Upper lobe of left lung (tissue), 6 donors: ENCODE data around the gene SYPL2. TPM values are rescaled to one million over a fixed set of nuclear protein-coding genes. Genes with fewer than 3 reads are reported as not detected.

Experiments
- ATAC-seq, 2 donors: fragments of 200-7000 bp; cut with Tn5 transposase; one replicate each; pipeline ENCODE4 v1.9.1; 2022; ENCODE audit warnings: mild to moderate bottlenecking in 2 of 2, moderate library complexity in 2 of 2; ENCODE audit not compliant: low FRiP score in 2 of 2
- DNase-seq, 2 donors: peaks; one replicate each; pipeline ENCODE4 v3.0.0-alpha.2; 2019 to 2020
- H3K27ac ChIP-seq, 4 donors: fragments of 200-600 bp; sonication (generic); one replicate each; pipeline ENCODE4 v1.5.1; 2016 to 2019
- H3K27me3 ChIP-seq, 4 donors: fragments of 200-600 bp; sonication (generic); one replicate each; pipeline ENCODE4 v1.5.1; 2017 to 2019
- H3K36me3 ChIP-seq, 4 donors: fragments of 200-600 bp; sonication (generic); one replicate each; pipeline ENCODE4 v1.5.1; 2016 to 2019
- H3K4me1 ChIP-seq, 4 donors: fragments of 200-600 bp; sonication (generic); one replicate each; pipeline ENCODE4 v1.5.1; 2018 to 2019
- H3K4me3 ChIP-seq, 4 donors: fragments of 200-600 bp; sonication (generic); one replicate each; pipeline ENCODE4 v1.5.1; 2017 to 2019; ENCODE audit warnings: mild to moderate bottlenecking in 2 of 4, moderate library complexity in 1 of 4
- H3K9me3 ChIP-seq, 4 donors: fragments of 200-600 bp; sonication (generic); one replicate each; pipeline ENCODE4 v1.5.1; 2018 to 2019
- CTCF ChIP-seq, 6 experiments: fragments of 450-650 bp in 4 of 6; fragments of 200-600 bp in 2 of 6; sonication (generic) in 2 of 6; IDR thresholded peaks; one replicate each; pipeline ENCODE4 v1.5.1; 2016 to 2019; ENCODE audit warnings: antibody characterized with exemption in 6 of 6
- EP300 ChIP-seq, 4 donors: sonication (generic); formaldehyde crosslinking; IDR thresholded peaks; one replicate each; pipeline ENCODE4 v1.5.1; 2017; ENCODE audit warnings: antibody characterized with exemption in 4 of 4, control low read depth in 2 of 4
- POLR2A ChIP-seq, 4 donors: fragments of 450-650 bp; IDR thresholded peaks; one replicate each; pipeline ENCODE4 v1.5.1; 2016 to 2017; ENCODE audit warnings: antibody characterized with exemption in 4 of 4, mild to moderate bottlenecking in 2 of 4
- POLR2AphosphoS5 ChIP-seq, 2 donors: sonication (generic); formaldehyde crosslinking; IDR thresholded peaks; one replicate each; pipeline ENCODE4 v1.5.1; 2017; ENCODE audit warnings: antibody characterized with exemption in 2 of 2
- WGBS, 2 donors: methylation state at CpG; one replicate each; pipeline ENCODE4 v1.1.5; 2017 to 2018; 5-methylcytosine and 5-hydroxymethylcytosine counted together
- total RNA-seq, 6 donors: library from RNA; depleted of rRNA in 4 of 6; stranded (reverse); fragments of >200 nt in 4 of 6; gene quantifications; one replicate each; pipeline versions ENCODE4 v1.1.0 to v1.2.1, GENCODE V29; 2016 to 2021
- donor health status: DM: no; HTN: no; CAD: no; lungs with moderate emphysema.
- donor health status: DM: no; HTN: yes; CAD: no; lungs with severe emphysema.

Gene SYPL2
- total RNA-seq, 6 donors from 2014 or later = 0.30 to 3.1 (median 1.1) TPM

- Histone ChIP-seq H3K36me3 (no peaks in the 10 kb centered on the region), H3K4me3 (no peak overlapping the region), H3K27ac (no peak overlapping the region), H3K9me3 (no peaks in the 10 kb centered on the region), H3K4me1 (peaks cover 0 to 5% (median 4%) of the 10 kb centered on the region in 4 donors), H3K27me3 (no peaks in the 10 kb centered on the region)
- WGBS, 2 donors = 74 to 77% methylated on average over 14 of the region's 14 CpGs
- no peak for TF ChIP-seq EP300 (IDR thresholded peaks at IDR 0.05)
- no peak for TF ChIP-seq CTCF (IDR thresholded peaks at IDR 0.05)
- TF ChIP-seq POLR2AphosphoS5 (IDR thresholded peaks at IDR 0.05) = no peak
- no peak for TF ChIP-seq POLR2A (IDR thresholded peaks at IDR 0.05)
- DNase-seq (no peak), ATAC-seq (no peak)
Observed at GRCh38 chr1:109527098-109527811, 60.9 kb downstream of the SYPL2 start.

- no peaks in the 10 kb centered on the region for H3K36me3 ChIP-seq
- H3K4me1 ChIP-seq = peaks cover 6 to 13% (median 8%) of the 10 kb centered on the region in 4 donors
- TF ChIP-seq POLR2A (IDR thresholded peaks at IDR 0.05) (no peak), CTCF (IDR thresholded peaks at IDR 0.05) (no peak), EP300 (IDR thresholded peaks at IDR 0.05) (no peak), POLR2AphosphoS5 (IDR thresholded peaks at IDR 0.05) (no peak)
- H3K4me3 ChIP-seq = no peak overlapping the region
- no peaks in the 10 kb centered on the region for H3K27me3 ChIP-seq
- no peak overlapping the region for H3K27ac ChIP-seq
- ATAC-seq (no peak), DNase-seq (no peak)
- 73 to 76% methylated on average over 6 to 9 of the region's 9 CpGs for WGBS, 2 donors
- H3K9me3 ChIP-seq = no peaks in the 10 kb centered on the region
Observed at GRCh38 chr1:109527846-109528695, 61.7 kb downstream of the SYPL2 start.

GRCh38 chr1:109528712-109529111 is 62.4 kb downstream of the SYPL2 start:
- WGBS, 2 donors = 93 to 100% methylated on average over 3 of the region's 3 CpGs
- H3K36me3 ChIP-seq = no peaks in the 10 kb centered on the region
- no peak overlapping the region for H3K4me3 ChIP-seq
- ATAC-seq (no peak), DNase-seq (no peak)
- no peak for TF ChIP-seq CTCF (IDR thresholded peaks at IDR 0.05)
- no peak for TF ChIP-seq POLR2A (IDR thresholded peaks at IDR 0.05)
- no peak for TF ChIP-seq POLR2AphosphoS5 (IDR thresholded peaks at IDR 0.05)
- TF ChIP-seq EP300 (IDR thresholded peaks at IDR 0.05) = no peak
- H3K4me1 ChIP-seq = peaks cover 6 to 13% (median 8%) of the 10 kb centered on the region in 4 donors
- no peak overlapping the region for H3K27ac ChIP-seq
- H3K27me3 ChIP-seq = no peaks in the 10 kb centered on the region
- no peaks in the 10 kb centered on the region for H3K9me3 ChIP-seq

GRCh38 chr1:109529881-109530456 is 63.6 kb downstream of the SYPL2 start:
- DNase-seq = no peak
- Histone ChIP-seq H3K4me1 (peaks cover 6 to 13% (median 8%) of the 10 kb centered on the region in 4 donors), H3K36me3 (no peaks in the 10 kb centered on the region), H3K27me3 (no peaks in the 10 kb centered on the region), H3K4me3 (no peak overlapping the region), H3K27ac (peak overlapping the region in 1 of 4 donors; percentile 13), H3K9me3 (no peaks in the 10 kb centered on the region)
- ATAC-seq = no peak
- TF ChIP-seq POLR2A (IDR thresholded peaks at IDR 0.05) (no peak), EP300 (IDR thresholded peaks at IDR 0.05) (no peak), POLR2AphosphoS5 (IDR thresholded peaks at IDR 0.05) (no peak), CTCF (IDR thresholded peaks at IDR 0.05) (no peak)
- WGBS, 2 donors = 71 to 82% methylated on average over 8 of the region's 8 CpGs
